Left ventricle myocardium inferior (tissue), 1 donor: ENCODE measurements around the gene RHBDD3. TPM values are rescaled to one million over a fixed set of nuclear protein-coding genes. Genes with fewer than 3 reads are reported as not detected.
"Not testable (repeated sequence)": the region's sequence is repeated elsewhere in the genome, so short reads cannot be mapped to it uniquely, and the experiment has no call there.

ENCODE experiments used
- DNase-seq: peaks from one replicate; pipeline ENCODE4 v3.0.0-alpha.2; 2020
- H3K27ac ChIP-seq: fragments of 200-600 bp; replicated peaks from 2 replicates; pipeline ENCODE4 v1.8.0; 2021
- H3K27me3 ChIP-seq: fragments of 200-600 bp; 2 replicates; pipeline ENCODE4 v1.8.0; 2021; ENCODE audit warnings: low read depth
- H3K36me3 ChIP-seq: fragments of 200-600 bp; 2 replicates; pipeline ENCODE4 v1.8.0; 2021
- H3K4me1 ChIP-seq: fragments of 200-600 bp; 2 replicates; pipeline ENCODE4 v1.8.0; 2021
- H3K4me3 ChIP-seq: fragments of 200-600 bp; 2 replicates; pipeline ENCODE4 v1.8.0; 2021; ENCODE audit warnings: mild to moderate bottlenecking, moderate library complexity
- H3K9me3 ChIP-seq: fragments of 200-600 bp; replicated peaks from 2 replicates; pipeline ENCODE4 v1.8.0; 2021
- intact Hi-C: fragments of 100-400 bp; cut with micrococcal nuclease; formaldehyde crosslinking; loops from one replicate; pipeline ENCODE4 v1.11.0; 2022
- total RNA-seq: library from RNA; stranded (reverse); fragmentation: NEBNext Ultra II Directional; extraction: Animal tissue kit (Norgen Biotek cat#: 25700); gene quantifications from one replicate; pipeline ENCODE4 v1.2.1, GENCODE V29; 2021
- TF ChIP-seq, protein P1 (sequence below): fragments of 200-600 bp; IDR thresholded peaks from 2 replicates; pipeline ENCODE4 v1.8.0; 2021; ENCODE audit warnings: antibody characterized with exemption, mild to moderate bottlenecking, borderline replicate concordance
- donor health status: DM: no; HTN: yes; CAD: no; lungs with severe emphysema.

The RHBDD3 gene
- total RNA-seq, 1 donor from 2014 or later = 15.0 TPM

DNA sequence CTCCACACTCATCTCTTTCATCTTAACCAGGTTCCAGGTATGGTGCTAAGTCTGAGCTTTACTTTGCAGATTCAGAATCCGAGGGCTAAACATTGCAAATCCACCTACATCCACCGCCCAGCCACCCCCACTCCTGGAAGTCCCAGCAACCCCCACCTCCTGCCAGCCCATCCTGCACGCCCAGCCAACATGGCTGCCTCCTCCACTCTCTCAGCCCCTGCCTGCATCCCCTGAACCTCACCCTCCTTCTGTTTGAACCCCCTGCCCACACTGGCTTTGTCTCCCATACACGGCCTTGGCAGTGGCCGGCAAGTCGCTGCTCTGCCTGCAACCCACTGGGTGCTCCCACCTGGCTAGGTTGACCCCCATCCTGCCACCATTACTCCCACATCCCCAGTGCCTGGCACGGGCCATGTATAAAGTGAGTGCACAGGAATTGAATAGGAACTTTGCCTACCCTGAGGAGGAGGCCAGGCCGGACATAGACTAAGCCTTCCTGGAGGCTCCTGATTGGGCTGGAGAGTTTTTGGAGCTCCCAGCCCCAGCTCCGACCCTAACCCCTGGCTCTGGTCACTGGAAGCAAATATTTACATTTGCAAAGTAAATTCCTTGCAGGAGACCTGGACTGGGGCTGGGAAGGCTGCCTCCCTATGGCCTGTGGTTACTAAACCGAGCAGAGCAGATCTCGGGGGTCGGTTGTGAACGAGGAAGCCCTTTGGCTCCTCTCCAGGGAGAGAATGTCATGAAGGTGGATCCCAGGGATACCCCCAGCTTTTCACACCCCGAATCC lies 47.7 kb downstream of the RHBDD3 start:
- TF ChIP-seq, protein P1, sequence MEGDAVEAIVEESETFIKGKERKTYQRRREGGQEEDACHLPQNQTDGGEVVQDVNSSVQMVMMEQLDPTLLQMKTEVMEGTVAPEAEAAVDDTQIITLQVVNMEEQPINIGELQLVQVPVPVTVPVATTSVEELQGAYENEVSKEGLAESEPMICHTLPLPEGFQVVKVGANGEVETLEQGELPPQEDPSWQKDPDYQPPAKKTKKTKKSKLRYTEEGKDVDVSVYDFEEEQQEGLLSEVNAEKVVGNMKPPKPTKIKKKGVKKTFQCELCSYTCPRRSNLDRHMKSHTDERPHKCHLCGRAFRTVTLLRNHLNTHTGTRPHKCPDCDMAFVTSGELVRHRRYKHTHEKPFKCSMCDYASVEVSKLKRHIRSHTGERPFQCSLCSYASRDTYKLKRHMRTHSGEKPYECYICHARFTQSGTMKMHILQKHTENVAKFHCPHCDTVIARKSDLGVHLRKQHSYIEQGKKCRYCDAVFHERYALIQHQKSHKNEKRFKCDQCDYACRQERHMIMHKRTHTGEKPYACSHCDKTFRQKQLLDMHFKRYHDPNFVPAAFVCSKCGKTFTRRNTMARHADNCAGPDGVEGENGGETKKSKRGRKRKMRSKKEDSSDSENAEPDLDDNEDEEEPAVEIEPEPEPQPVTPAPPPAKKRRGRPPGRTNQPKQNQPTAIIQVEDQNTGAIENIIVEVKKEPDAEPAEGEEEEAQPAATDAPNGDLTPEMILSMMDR = no peak
- H3K27ac ChIP-seq = no peak overlapping the region
- H3K27me3 ChIP-seq = peaks cover 4% of the 10 kb centered on the region
- no peaks in the 10 kb centered on the region for H3K36me3 ChIP-seq
- intact Hi-C loops = no loop called here
- no peaks in the 10 kb centered on the region for H3K9me3 ChIP-seq
- DNase-seq = no peak
- H3K4me3 ChIP-seq = no peak overlapping the region
- peaks cover 5% of the 10 kb centered on the region for H3K4me1 ChIP-seq

DNA sequence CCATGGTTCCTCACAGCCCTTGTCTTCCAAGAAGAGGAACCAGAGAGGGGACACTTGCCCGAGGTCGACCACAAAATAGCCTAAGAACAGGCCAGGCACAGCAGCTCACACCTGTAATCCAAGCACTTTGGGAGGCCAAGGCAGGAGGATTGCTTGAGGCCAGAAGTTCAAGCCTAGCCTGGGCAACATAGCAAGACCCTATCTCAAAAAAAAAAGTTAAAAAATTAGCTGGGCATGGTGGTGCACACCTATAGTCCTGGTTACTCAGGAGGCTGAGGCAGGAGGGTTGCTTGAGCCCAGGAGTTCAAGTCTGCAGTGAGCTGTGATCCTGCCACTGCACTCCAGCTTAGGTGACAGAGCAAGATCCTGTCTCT lies 48.4 kb downstream of the RHBDD3 start:
- H3K36me3 ChIP-seq, H3K4me3 ChIP-seq, H3K27me3 ChIP-seq, H3K4me1 ChIP-seq, intact Hi-C loops, H3K27ac ChIP-seq, DNase-seq, H3K9me3 ChIP-seq: not testable (repeated sequence)

DNA sequence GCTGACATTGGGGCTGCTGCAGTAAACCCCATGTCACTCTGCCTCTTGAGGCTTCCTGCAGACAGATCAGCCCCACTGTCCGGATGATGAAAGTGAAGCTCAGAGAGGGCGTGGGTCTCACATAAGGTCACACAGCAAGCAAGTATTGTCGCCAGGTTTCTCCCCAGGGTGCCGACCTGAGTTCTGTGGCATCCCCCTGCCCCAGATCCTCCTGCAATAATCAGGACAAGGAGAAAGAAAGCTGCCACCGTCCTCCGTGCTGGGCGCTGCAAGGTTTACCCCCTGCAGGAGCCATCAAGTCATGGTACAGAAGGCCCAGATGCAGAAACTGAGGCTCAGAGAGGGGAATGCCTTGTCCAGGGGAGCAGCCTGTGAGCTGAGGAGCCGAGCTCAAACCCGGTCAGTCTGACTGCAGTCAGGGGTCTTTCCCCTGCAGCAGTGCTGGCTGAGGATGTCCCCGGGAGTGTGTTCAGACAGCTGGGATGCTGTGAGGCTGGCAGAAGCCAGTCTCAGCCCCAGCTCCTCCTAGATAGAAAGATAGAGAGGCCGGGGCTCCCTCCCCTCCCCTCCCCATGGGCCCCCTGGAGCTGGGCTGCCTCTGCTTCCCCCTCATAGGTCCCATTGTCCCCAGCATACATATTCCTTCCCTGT lies 48.9 kb downstream of the RHBDD3 start:
- Histone ChIP-seq H3K36me3 (no peaks in the 10 kb centered on the region), H3K9me3 (no peaks in the 10 kb centered on the region), H3K27me3 (no peaks in the 10 kb centered on the region), H3K4me3 (no peak overlapping the region), H3K27ac (no peak overlapping the region), H3K4me1 (no peaks in the 10 kb centered on the region)
- DNase-seq = no peak
- TF ChIP-seq, protein P1 = no peak
- intact Hi-C loops = no loop called here

DNA sequence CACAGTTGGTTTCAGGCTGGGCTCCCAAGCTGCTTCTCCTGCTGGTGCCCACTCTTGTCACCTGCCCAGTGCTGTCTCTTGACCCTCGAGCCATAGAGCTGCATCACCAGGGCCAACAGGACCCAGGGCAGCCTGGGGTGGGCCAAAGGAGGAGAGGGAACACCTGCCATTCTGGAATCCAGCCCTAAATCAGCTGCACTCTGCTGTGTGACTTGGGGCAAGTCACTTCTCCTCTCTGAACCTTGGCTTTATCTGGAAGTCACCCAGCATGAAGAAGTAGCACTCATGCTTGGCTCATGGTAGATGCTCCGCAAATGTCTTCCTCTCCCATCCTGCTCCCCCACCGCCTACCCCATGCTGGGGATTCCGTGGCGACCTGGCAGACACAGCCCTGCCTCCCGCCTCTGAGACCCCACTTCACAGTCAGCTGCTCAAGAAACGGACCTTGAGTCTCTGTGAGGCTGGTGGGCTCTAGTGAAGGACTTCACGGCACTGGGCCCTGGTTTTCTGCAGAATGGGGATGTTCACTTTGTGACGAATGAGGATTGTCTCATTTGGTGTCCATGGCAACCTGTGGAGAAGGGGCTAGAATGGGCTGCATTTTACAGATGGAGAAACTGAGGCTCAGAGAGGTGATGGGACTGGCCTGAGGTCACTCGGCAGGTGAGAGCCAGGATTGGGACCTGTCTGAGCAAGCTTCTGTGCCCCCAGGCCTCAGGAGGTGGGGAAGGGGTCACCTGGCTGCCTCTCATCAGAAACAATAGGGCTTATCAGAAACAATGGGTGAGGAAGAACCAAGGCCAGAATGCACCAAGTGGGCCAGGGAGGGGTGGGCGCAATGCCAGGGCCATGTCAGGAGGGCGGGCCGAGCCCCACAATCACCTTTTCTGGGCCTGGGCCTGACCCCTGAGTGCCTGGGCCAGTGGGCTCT lies 49.7 kb downstream of the RHBDD3 start:
- Histone ChIP-seq H3K4me3 (no peak overlapping the region), H3K36me3 (no peaks in the 10 kb centered on the region), H3K9me3 (no peaks in the 10 kb centered on the region), H3K4me1 (no peaks in the 10 kb centered on the region), H3K27ac (no peak overlapping the region), H3K27me3 (no peaks in the 10 kb centered on the region)
- TF ChIP-seq, protein P1 = no peak
- no peak for DNase-seq
- intact Hi-C loops = no loop called here

DNA sequence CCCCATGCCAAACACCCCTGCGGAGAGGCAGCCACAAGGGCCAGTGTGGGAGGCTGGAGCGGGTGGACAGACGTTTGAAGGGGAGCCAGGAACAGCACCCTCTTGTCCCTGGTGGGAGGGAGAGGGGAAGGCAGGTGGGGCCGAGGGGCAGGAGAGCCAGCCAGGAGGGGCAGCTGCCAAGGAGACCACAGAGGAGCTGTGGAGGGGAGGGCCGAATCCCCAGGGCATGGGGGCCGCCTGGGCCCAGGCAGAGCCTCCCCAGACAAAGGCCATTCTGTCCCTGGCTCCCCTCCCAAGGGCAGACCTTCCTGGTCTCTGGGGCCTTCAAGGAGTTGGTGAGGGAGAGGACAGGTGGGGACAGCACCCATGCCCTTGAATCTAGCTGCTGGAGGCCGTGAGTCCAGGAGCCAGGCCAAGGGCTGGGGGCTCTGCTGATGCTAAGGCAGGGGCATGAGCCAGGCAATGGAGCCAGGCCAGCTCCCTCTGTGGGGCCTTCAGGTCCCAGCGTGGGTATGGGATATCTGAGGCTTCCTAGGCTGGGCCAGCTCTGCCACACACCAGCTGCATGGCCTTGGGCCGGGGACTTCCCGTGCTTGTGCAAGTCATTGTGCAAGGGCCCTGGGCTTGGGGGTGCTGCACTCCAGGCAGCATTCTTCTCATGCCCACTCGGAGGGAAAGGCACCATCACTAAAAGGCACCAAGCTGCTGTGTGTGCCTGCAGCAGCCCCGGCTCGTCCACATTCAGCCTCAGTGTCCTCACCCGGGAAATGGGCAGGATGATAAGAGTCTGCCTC lies 50.7 kb downstream of the RHBDD3 start:
- Histone ChIP-seq H3K27ac (no peak overlapping the region), H3K9me3 (no peaks in the 10 kb centered on the region), H3K27me3 (no peaks in the 10 kb centered on the region), H3K36me3 (no peaks in the 10 kb centered on the region), H3K4me1 (no peaks in the 10 kb centered on the region), H3K4me3 (no peak overlapping the region)
- no peak for DNase-seq
- TF ChIP-seq, protein P1 = no peak
- intact Hi-C loops = no loop called here
